Stimulated activated CD8-positive, alpha-beta memory T cell treated with anti-CD3 and anti-CD28 coated beads, Interleukin-4, amount 100 ng/mL, for 24 hours (primary cell): ENCODE data around the gene CD1C.
"Not testable (repeated sequence)": the region's sequence is repeated elsewhere in the genome, so short reads cannot be mapped to it uniquely, and the experiment has no call there.

Source experiments
- DNase-seq: peaks from one replicate; pipeline ENCODE4 v3.0.0-alpha.2; 2020; ENCODE audit warnings: low read depth

The CD1C gene

DNA sequence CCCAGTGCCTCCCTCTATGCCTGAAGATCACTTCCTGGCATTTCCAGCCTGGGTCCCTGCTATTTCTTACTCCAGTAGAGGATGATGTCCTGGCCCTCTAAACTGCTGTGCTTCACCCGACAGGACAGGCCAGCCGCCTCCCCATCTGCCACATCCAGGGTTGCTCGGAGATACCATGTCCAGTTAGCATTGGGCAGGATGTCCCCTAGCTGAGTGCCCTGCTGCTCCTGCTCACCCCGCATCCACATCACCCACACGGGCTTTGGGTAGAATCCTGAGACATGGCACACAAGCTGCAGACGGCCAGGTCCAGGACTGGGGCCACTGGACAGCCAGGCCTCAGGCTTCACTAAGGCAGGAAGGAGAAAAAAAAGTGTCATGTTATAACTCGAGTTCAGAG lies 39.6 kb downstream of the CD1C start:
- DNase-seq = no peak

- DNase-seq = no peak
Observed at GRCh38 chr1:158329733-158330132, 40.0 kb downstream of the CD1C start.

DNA sequence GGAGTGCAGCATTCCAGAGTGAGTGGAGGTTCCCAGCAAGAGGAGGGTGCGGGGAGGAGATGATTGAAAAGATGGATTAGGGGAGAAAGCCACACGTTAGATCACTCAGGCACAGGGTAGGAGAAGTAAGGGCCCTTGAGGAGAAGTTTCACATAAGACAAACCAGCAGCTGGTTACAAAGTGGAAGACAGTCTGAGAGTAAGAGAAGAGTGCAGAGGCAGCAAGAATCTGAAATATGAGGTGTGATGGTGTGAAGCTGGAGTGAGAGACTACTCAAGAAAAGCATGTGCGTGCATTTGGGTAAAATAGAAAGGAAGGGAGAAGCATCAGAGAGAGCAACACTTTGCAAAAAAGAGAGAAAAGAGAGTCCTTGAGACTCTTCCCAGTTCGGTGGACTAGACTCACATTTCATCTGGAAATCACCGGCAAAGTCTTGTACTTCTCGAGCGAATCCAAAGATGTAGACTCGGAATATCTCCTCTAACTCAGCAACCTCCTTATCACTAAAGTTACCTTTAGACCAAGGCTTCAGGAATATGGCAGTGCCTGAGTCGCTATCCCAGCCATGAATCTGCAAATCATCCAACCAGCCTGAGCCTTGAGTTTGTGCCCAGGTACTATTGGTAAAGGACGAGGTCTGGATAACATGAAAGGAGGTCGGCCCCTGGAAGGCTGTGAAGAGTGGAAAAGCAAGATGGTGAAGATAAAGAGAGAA lies 40.8 kb downstream of the CD1C start:
- DNase-seq = no peak

GRCh38 chr1:158331106-158331425 lies 41.3 kb downstream of the CD1C start:
- DNase-seq = no peak

DNA sequence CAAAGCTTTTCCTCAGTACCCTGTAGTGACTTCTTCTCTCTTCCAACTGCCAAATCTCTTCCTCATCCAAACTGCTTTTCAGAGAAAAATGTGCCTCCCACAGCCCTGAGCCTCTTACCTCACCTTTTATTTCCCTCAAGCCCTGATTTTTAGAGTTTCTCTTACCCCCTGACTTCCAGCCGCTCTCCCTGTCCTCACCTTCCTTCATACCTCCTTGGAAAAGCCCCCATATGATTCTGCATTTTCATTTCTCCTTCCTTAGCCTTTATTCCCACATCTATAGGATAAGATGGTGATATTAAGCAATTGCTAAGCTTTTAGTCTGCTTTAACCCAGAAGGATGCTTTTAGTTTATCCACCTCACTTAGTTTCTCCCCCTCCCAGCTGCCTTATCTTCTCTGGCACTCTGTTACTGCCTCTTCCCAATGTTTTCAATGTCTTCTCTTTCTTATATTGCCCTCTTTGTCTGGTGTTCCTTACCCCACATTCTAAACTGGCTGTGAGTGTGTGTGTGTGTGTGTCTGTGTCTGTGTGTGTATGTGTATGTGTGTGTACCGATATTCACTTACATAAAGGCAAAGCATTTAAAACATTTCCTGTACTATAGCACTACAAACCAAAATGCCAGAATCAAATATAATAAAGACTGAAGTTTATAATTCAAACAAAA lies 41.9 kb downstream of the CD1C start, which contains the start of gene CD1B:
TSS of gene CD1B (minus strand) at position 51 of the 670 bp plus-strand sequence. CDS start 108 bp downstream, outside the sequence.
- no peak for DNase-seq

GRCh38 chr1:158333405-158334155 lies 43.9 kb downstream of the CD1C start:
- DNase-seq = no peak

- no peak for DNase-seq
Observed at GRCh38 chr1:158334526-158335212, 44.9 kb downstream of the CD1C start.

GRCh38 chr1:158335213-158335532 lies 45.5 kb downstream of the CD1C start:
- no peak for DNase-seq

GRCh38 chr1:158336413-158336812 lies 46.7 kb downstream of the CD1C start:
- not testable (repeated sequence) for DNase-seq
